Smooth muscle cell (in vitro differentiated cells): ENCODE measurements around the gene FAM107A. TPM values are rescaled to one million over a fixed set of nuclear protein-coding genes. Genes with fewer than 3 reads are reported as not detected.

Experiments used
- DNase-seq: peaks from one replicate; lab custom pipeline; 2025; ENCODE audit not compliant: unreplicated experiment; lab: John Stamatoyannopoulos, UW
- H2AFZ ChIP-seq: fragments of 200-600 bp; sonication (generic); 2 replicates; pipeline ENCODE4 v1.6.0; 2016; ENCODE audit warnings: antibody characterized with exemption, low read depth, mild to moderate bottlenecking
- H3F3A ChIP-seq: fragments of 200-600 bp; sonication (generic); 2 replicates; pipeline ENCODE4 v1.6.0; 2017; ENCODE audit warnings: antibody characterized with exemption, low read depth
- H3K27ac ChIP-seq: fragments of 200-600 bp; sonication (generic); 2 replicates; pipeline ENCODE4 v1.5.1; 2016; ENCODE audit warnings: low read depth, mild to moderate bottlenecking
- H3K27me3 ChIP-seq: fragments of 200-600 bp; sonication (generic); 2 replicates; pipeline ENCODE4 v1.6.1; 2016; ENCODE audit warnings: low read depth, mild to moderate bottlenecking
- H3K36me3 ChIP-seq: fragments of 200-600 bp; sonication (generic); 2 replicates; pipeline ENCODE4 v1.5.1; 2016; ENCODE audit warnings: low read depth
- H3K4me1 ChIP-seq: fragments of 200-600 bp; sonication (generic); 2 replicates; pipeline ENCODE4 v1.5.1; 2016; ENCODE audit warnings: low read depth
- H3K4me2 ChIP-seq: fragments of 200-600 bp; sonication (generic); 2 replicates; pipeline ENCODE4 v1.6.0; 2016; ENCODE audit warnings: mild to moderate bottlenecking
- H3K4me3 ChIP-seq: fragments of 200-600 bp; sonication (generic); 2 replicates; pipeline ENCODE4 v1.5.1; 2016; ENCODE audit warnings: mild to moderate bottlenecking
- H3K79me2 ChIP-seq: fragments of 200-600 bp; sonication (generic); 2 replicates; pipeline ENCODE4 v1.6.0; 2016; ENCODE audit warnings: low read depth, mild to moderate bottlenecking
- H3K9ac ChIP-seq: fragments of 200-600 bp; sonication (generic); 2 replicates; pipeline ENCODE4 v1.6.0; 2016; ENCODE audit warnings: low read depth
- H3K9me3 ChIP-seq: fragments of 200-600 bp; sonication (generic); replicated peaks from 2 replicates; pipeline ENCODE4 v1.5.1; 2016; ENCODE audit warnings: low read depth
- H4K20me1 ChIP-seq: fragments of 200-600 bp; sonication (generic); 2 replicates; pipeline ENCODE4 v1.6.0; 2016; ENCODE audit warnings: low read depth
- WGBS: methylation state at CpG from one replicate; pipeline ENCODE4 v1.1.7; 2016; ENCODE audit warnings: low lambda C conversion rate; 5-methylcytosine and 5-hydroxymethylcytosine counted together
- polyA plus RNA-seq: library from polyadenylated mRNA; unstranded; fragments of >200 nt; fragmentation: Nextera tagmentation; extraction: Ambion mirVana; gene quantifications from 2 replicates; pipeline ENCODE4 v1.2.1, GENCODE V29; 2016
- total RNA-seq: library from RNA; depleted of rRNA; stranded (reverse); fragments of >200 nt; gene quantifications from 2 replicates; pipeline ENCODE4 v1.2.3, GENCODE V29; 2014
- TF ChIP-seq, protein P1 (sequence below): fragments of 200-600 bp; sonication (generic); IDR thresholded peaks from 2 replicates; pipeline ENCODE4 v1.5.1; 2017; ENCODE audit warnings: borderline replicate concordance, mild to moderate bottlenecking, antibody characterized with exemption; ENCODE audit not compliant: insufficient read depth, poor library complexity, severe bottlenecking

FAM107A gene
- total and polyA plus RNA-seq, 2 experiments from 2014 or later: not detected

DNA sequence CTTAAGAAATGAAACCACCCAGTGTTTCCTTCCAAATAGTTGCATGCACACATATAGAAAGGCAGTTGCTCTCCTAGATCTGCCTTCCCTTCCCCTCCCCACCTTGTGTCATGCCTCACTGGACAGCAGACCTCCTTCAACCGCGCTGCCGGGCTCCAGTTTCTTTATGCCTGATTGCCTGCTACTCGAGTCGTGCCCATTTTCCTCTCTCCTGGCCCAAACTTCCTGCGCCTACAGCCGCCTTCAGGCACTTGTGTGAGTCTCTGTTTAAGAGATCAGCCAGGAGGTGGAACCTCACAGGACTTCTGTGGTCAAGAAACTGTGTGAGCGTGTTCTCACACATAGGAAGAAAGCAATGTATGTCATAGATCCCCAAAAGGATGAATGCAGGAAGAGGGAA lies 8.8 kb upstream of the FAM107A start:
- H4K20me1 ChIP-seq: no peaks in the 10 kb centered on the region
- TF ChIP-seq, protein P1, sequence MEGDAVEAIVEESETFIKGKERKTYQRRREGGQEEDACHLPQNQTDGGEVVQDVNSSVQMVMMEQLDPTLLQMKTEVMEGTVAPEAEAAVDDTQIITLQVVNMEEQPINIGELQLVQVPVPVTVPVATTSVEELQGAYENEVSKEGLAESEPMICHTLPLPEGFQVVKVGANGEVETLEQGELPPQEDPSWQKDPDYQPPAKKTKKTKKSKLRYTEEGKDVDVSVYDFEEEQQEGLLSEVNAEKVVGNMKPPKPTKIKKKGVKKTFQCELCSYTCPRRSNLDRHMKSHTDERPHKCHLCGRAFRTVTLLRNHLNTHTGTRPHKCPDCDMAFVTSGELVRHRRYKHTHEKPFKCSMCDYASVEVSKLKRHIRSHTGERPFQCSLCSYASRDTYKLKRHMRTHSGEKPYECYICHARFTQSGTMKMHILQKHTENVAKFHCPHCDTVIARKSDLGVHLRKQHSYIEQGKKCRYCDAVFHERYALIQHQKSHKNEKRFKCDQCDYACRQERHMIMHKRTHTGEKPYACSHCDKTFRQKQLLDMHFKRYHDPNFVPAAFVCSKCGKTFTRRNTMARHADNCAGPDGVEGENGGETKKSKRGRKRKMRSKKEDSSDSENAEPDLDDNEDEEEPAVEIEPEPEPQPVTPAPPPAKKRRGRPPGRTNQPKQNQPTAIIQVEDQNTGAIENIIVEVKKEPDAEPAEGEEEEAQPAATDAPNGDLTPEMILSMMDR: no peak
- peaks cover 14% of the 10 kb centered on the region for H3K4me1 ChIP-seq
- no peak overlapping the region for H3K4me3 ChIP-seq
- H3K36me3 ChIP-seq: no peaks in the 10 kb centered on the region
- H3K27me3 ChIP-seq: peaks cover 44% of the 10 kb centered on the region
- H3K79me2 ChIP-seq: no peaks in the 10 kb centered on the region
- WGBS: 53% methylated on average over 8 of the region's 8 CpGs
- no peaks in the 10 kb centered on the region for H3K9me3 ChIP-seq
- no peaks in the 10 kb centered on the region for H3F3A ChIP-seq
- H3K27ac ChIP-seq: no peak overlapping the region
- no peak overlapping the region for H2AFZ ChIP-seq
- H3K4me2 ChIP-seq: no peak overlapping the region
- no peak for DNase-seq
- no peak overlapping the region for H3K9ac ChIP-seq

DNA sequence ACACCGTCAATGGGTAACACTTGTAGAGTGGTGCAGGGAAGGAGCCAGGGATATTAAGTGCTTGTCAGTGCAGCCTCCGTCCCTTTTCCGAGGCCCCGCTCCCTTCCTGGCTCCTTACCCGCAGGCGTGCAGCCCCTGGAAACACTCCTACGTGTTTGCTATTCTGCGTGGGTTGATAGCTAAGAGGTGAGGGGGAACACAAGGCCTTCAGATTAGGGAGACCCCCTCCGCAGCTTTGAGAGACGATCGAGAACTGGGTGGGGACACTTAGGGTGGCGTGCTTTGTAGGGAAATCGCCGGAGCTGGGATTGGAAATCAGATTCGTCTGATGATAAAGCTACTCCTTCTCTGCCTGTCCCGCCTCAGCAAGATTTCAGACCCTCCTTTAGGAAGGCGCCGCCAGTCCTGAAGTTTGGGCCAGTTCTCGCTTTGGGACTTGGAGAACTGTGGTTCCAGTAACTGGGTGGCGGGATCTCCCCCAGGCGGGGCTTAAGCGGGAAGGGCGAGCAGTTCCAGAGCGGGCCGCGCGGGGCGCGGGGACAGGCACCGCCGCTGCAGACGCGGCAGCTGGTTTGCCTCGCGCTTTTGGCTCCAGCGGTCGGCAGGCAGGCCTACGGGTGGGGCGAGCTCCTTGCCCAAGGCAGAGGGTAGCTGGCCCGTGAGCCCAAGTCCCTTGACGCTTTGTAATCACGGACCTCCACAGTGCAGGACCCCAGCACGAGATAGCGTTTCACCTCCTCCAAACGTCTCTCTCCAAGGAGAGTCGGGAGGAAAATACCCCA lies 8.0 kb upstream of the FAM107A start:
- no peak overlapping the region for H3K9ac ChIP-seq
- H3K27ac ChIP-seq: no peak overlapping the region
- 18% methylated on average over 46 of the region's 46 CpGs for WGBS

DNA sequence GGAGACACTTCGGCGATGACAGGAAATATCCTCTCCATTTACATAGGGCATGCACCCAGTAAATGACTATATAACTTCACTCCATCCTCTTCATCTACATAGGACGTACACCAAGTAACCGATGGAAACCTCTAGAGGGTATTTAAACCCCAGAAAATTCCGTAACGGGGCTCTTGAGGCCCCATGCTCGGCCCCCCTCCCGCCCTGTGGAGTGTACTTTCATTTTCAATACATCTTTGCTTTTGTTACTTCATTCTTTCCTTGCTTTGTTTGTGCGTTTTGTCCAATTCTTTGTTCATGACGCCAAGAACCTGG lies 7.5 kb upstream of the FAM107A start:
- H3K79me2 ChIP-seq: no peaks in the 10 kb centered on the region
- DNase-seq: no peak
- peaks cover 26% of the 10 kb centered on the region for H3K4me1 ChIP-seq
- H3K27ac ChIP-seq: no peak overlapping the region
- H4K20me1 ChIP-seq: no peaks in the 10 kb centered on the region
- no peaks in the 10 kb centered on the region for H3K9me3 ChIP-seq
- H3F3A ChIP-seq: no peaks in the 10 kb centered on the region
- no peaks in the 10 kb centered on the region for H3K36me3 ChIP-seq
- TF ChIP-seq, protein P1: no peak
- peak overlapping the region; percentile 49 for H3K4me3 ChIP-seq
- H3K9ac ChIP-seq: no peak overlapping the region
- peaks cover 44% of the 10 kb centered on the region for H3K27me3 ChIP-seq
- H2AFZ ChIP-seq: no peak overlapping the region
- WGBS: 77% methylated on average over 10 of the region's 10 CpGs
- peak overlapping the region; percentile 84 for H3K4me2 ChIP-seq

More for the DNA sequence above, 8.0 kb upstream of the FAM107A start:
- Histone ChIP-seq H3F3A (no peaks in the 10 kb centered on the region), H4K20me1 (no peaks in the 10 kb centered on the region), H3K36me3 (no peaks in the 10 kb centered on the region), H3K79me2 (no peaks in the 10 kb centered on the region), H3K4me1 (peaks cover 22% of the 10 kb centered on the region), H3K9me3 (no peaks in the 10 kb centered on the region), H2AFZ (no peak overlapping the region), H3K4me2 (peak overlapping the region; percentile 84), H3K27me3 (peaks cover 44% of the 10 kb centered on the region), H3K4me3 (peak overlapping the region; percentile 49)
- TF ChIP-seq, protein P1: peak; percentile 54
- peak; percentile 18 for DNase-seq
